GM12891 (cell line): ENCODE data around the gene TMEM117.

Experiments
- PAX5 ChIP-seq: IDR thresholded peaks from 2 replicates; pipeline ENCODE4 v1.6.1; 2011; ENCODE audit warnings: low read length, moderate library complexity, mild to moderate bottlenecking; ENCODE audit not compliant: insufficient read depth, severe bottlenecking
- POLR2A ChIP-seq: IDR thresholded peaks from 2 replicates; pipeline ENCODE4 v1.6.1; 2011; ENCODE audit warnings: low read depth, low read length, control low read depth
- POLR2AphosphoS5 ChIP-seq: IDR thresholded peaks from 2 replicates; pipeline ENCODE4 v1.6.1; 2011; ENCODE audit warnings: low read depth, low read length, control low read depth
- POU2F2 ChIP-seq: IDR thresholded peaks from 2 replicates; pipeline ENCODE4 v1.6.1; 2011; ENCODE audit warnings: low read depth, mild to moderate bottlenecking, control low read depth, low read length, moderate library complexity
- TAF1 ChIP-seq: IDR thresholded peaks from 2 replicates; pipeline ENCODE4 v1.6.1; 2011; ENCODE audit warnings: low read depth, low read length, control low read depth

- TF ChIP-seq POLR2A (no peak), POLR2AphosphoS5 (no peak), PAX5 (no peak), POU2F2 (no peak), TAF1 (no peak)
Measured at GRCh38 chr12:44117337-44117736, 281.5 kb downstream of the TMEM117 start.
